ENCODE data around the gene FBXO15. TPM values are rescaled to one million over a fixed set of nuclear protein-coding genes. Genes with fewer than 3 reads are reported as not detected.

The FBXO15 gene
- total RNA-seq, 1 donor from 2014 or later, result 1.2 TPM

GRCh38 chr18:74147491-74147778, 199 bp downstream of the FBXO15 start:
- H3K27ac Mint-ChIP-seq (ENCODE audit: unreplicated experiment), result no peak overlapping the region
- H3K36me3 ChIP-seq (ENCODE audit: insufficient read depth, low read length), result no peaks in the 10 kb centered on the region
- H3K9me3 ChIP-seq (ENCODE audit: insufficient read depth, low read depth, low read length), result no peaks in the 10 kb centered on the region
- peak overlapping the region; percentile 98 for H3K4me3 ChIP-seq (ENCODE audit: insufficient read depth, low read depth, low read length)
- H3K4me1 Mint-ChIP-seq (ENCODE audit: low read depth, unreplicated experiment), result peaks cover 3% of the 10 kb centered on the region
- peak overlapping the region; percentile 92 for H3K4me3 Mint-ChIP-seq (ENCODE audit: unreplicated experiment)
- H3K4me2 ChIP-seq (ENCODE audit: low read length), result peak overlapping the region; percentile 100
- H2AFZ ChIP-seq (ENCODE audit: low read depth, low read length), result peak overlapping the region; percentile 99
- DNase-seq (ENCODE audit: low read depth) (no peak), FAIRE-seq (no peak)
- no peak overlapping the region for H3K27ac ChIP-seq (ENCODE audit: low read depth, low read length)
- no peaks in the 10 kb centered on the region for H4K20me1 ChIP-seq (ENCODE audit: insufficient read depth, low read length)
- no peaks in the 10 kb centered on the region for H3K27me3 ChIP-seq (ENCODE audit: insufficient read depth, low read length)
- TF ChIP-seq CTCF (IDR thresholded peaks at IDR 0.05; ENCODE audit: insufficient read depth, low read depth, low read length) (no peak), EZH2 (IDR thresholded peaks at IDR 0.05; ENCODE audit: insufficient read depth, low read length) (no peak)
- peaks cover 4% of the 10 kb centered on the region for H3K36me3 Mint-ChIP-seq (ENCODE audit: low read depth, unreplicated experiment)
- H3K9me3 Mint-ChIP-seq (ENCODE audit: unreplicated experiment), result no peaks in the 10 kb centered on the region
- peaks cover 9% of the 10 kb centered on the region for H3K4me1 ChIP-seq (ENCODE audit: insufficient read depth, low read length)
- peaks cover 41% of the 10 kb centered on the region for H3K79me2 ChIP-seq (ENCODE audit: insufficient read depth, low read length)
- H3K9ac ChIP-seq (ENCODE audit: low read length), result peak overlapping the region; percentile 95
- H3K27me3 Mint-ChIP-seq (ENCODE audit: low read depth, unreplicated experiment), result no peaks in the 10 kb centered on the region

- H3K36me3 Mint-ChIP-seq (ENCODE audit: low read depth, unreplicated experiment), result peaks cover 4% of the 10 kb centered on the region
- H3K4me3 Mint-ChIP-seq (ENCODE audit: unreplicated experiment), result peak overlapping the region; percentile 92
- H3K4me1 Mint-ChIP-seq (ENCODE audit: low read depth, unreplicated experiment), result peaks cover 5% of the 10 kb centered on the region
- H3K9me3 Mint-ChIP-seq (ENCODE audit: unreplicated experiment), result no peaks in the 10 kb centered on the region
- no peak overlapping the region for H3K9ac ChIP-seq (ENCODE audit: low read length)
- H4K20me1 ChIP-seq (ENCODE audit: insufficient read depth, low read length), result no peaks in the 10 kb centered on the region
- H3K27ac Mint-ChIP-seq (ENCODE audit: unreplicated experiment), result no peak overlapping the region
- peaks cover 9% of the 10 kb centered on the region for H3K4me1 ChIP-seq (ENCODE audit: insufficient read depth, low read length)
- H3K27ac ChIP-seq (ENCODE audit: low read depth, low read length), result no peak overlapping the region
- TF ChIP-seq CTCF (IDR thresholded peaks at IDR 0.05; ENCODE audit: insufficient read depth, low read depth, low read length), result no peak
- no peak for TF ChIP-seq EZH2 (IDR thresholded peaks at IDR 0.05; ENCODE audit: insufficient read depth, low read length)
- DNase-seq (ENCODE audit: low read depth) (peak; percentile 4), FAIRE-seq (peak; percentile 43)
- H3K4me2 ChIP-seq (ENCODE audit: low read length), result peak overlapping the region; percentile 100
- H3K79me2 ChIP-seq (ENCODE audit: insufficient read depth, low read length), result peaks cover 34% of the 10 kb centered on the region
- H2AFZ ChIP-seq (ENCODE audit: low read depth, low read length), result peak overlapping the region; percentile 99
- H3K36me3 ChIP-seq (ENCODE audit: insufficient read depth, low read length), result no peaks in the 10 kb centered on the region
- no peaks in the 10 kb centered on the region for H3K27me3 ChIP-seq (ENCODE audit: insufficient read depth, low read length)
- H3K9me3 ChIP-seq (ENCODE audit: insufficient read depth, low read depth, low read length), result no peaks in the 10 kb centered on the region
- peak overlapping the region; percentile 98 for H3K4me3 ChIP-seq (ENCODE audit: insufficient read depth, low read depth, low read length)
- H3K27me3 Mint-ChIP-seq (ENCODE audit: low read depth, unreplicated experiment), result no peaks in the 10 kb centered on the region
These were observed 878 bp downstream of the FBXO15 start for GRCh38 chr18:74146756-74147155.

- H3K4me3 ChIP-seq (ENCODE audit: insufficient read depth, low read depth, low read length), result no peak overlapping the region
- no peaks in the 10 kb centered on the region for H3K27me3 Mint-ChIP-seq (ENCODE audit: low read depth, unreplicated experiment)
- H3K27ac Mint-ChIP-seq (ENCODE audit: unreplicated experiment), result no peak overlapping the region
- peaks cover 6% of the 10 kb centered on the region for H3K4me1 ChIP-seq (ENCODE audit: insufficient read depth, low read length)
- H3K9me3 Mint-ChIP-seq (ENCODE audit: unreplicated experiment), result peaks cover 3% of the 10 kb centered on the region
- DNase-seq (ENCODE audit: low read depth), result no peak
- no peaks in the 10 kb centered on the region for H3K79me2 ChIP-seq (ENCODE audit: insufficient read depth, low read length)
- FAIRE-seq, result peak; percentile 23
- no peak overlapping the region for H3K4me3 Mint-ChIP-seq (ENCODE audit: unreplicated experiment)
- H3K36me3 Mint-ChIP-seq (ENCODE audit: low read depth, unreplicated experiment), result no peaks in the 10 kb centered on the region
- no peak overlapping the region for H3K4me2 ChIP-seq (ENCODE audit: low read length)
- H3K36me3 ChIP-seq (ENCODE audit: insufficient read depth, low read length), result no peaks in the 10 kb centered on the region
- no peak overlapping the region for H3K27ac ChIP-seq (ENCODE audit: low read depth, low read length)
- H3K9ac ChIP-seq (ENCODE audit: low read length), result no peak overlapping the region
- TF ChIP-seq CTCF (IDR thresholded peaks at IDR 0.05; ENCODE audit: insufficient read depth, low read depth, low read length), result no peak
- TF ChIP-seq EZH2 (IDR thresholded peaks at IDR 0.05; ENCODE audit: insufficient read depth, low read length), result no peak
- no peaks in the 10 kb centered on the region for H3K9me3 ChIP-seq (ENCODE audit: insufficient read depth, low read depth, low read length)
- H4K20me1 ChIP-seq (ENCODE audit: insufficient read depth, low read length), result no peaks in the 10 kb centered on the region
- H3K27me3 ChIP-seq (ENCODE audit: insufficient read depth, low read length), result no peaks in the 10 kb centered on the region
- H3K4me1 Mint-ChIP-seq (ENCODE audit: low read depth, unreplicated experiment), result peaks cover 7% of the 10 kb centered on the region
- no peak overlapping the region for H2AFZ ChIP-seq (ENCODE audit: low read depth, low read length)
These were observed 5.4 kb downstream of the FBXO15 start for GRCh38 chr18:74142252-74142651.

All from astrocyte (in vitro differentiated cells and primary cell).